GM19099 (cell line): ENCODE data around the gene BFSP1.
A peak's percentile ranks its signal among the peaks of the same experiment; 100 is the strongest.

Source experiments
- POLR2A ChIP-seq: IDR thresholded peaks from 3 replicates; pipeline ENCODE4 v1.6.1; 2011; ENCODE audit warnings: low read depth; ENCODE audit not compliant: insufficient read length; ENCODE audit errors: extremely low read depth

BFSP1 gene

DNA sequence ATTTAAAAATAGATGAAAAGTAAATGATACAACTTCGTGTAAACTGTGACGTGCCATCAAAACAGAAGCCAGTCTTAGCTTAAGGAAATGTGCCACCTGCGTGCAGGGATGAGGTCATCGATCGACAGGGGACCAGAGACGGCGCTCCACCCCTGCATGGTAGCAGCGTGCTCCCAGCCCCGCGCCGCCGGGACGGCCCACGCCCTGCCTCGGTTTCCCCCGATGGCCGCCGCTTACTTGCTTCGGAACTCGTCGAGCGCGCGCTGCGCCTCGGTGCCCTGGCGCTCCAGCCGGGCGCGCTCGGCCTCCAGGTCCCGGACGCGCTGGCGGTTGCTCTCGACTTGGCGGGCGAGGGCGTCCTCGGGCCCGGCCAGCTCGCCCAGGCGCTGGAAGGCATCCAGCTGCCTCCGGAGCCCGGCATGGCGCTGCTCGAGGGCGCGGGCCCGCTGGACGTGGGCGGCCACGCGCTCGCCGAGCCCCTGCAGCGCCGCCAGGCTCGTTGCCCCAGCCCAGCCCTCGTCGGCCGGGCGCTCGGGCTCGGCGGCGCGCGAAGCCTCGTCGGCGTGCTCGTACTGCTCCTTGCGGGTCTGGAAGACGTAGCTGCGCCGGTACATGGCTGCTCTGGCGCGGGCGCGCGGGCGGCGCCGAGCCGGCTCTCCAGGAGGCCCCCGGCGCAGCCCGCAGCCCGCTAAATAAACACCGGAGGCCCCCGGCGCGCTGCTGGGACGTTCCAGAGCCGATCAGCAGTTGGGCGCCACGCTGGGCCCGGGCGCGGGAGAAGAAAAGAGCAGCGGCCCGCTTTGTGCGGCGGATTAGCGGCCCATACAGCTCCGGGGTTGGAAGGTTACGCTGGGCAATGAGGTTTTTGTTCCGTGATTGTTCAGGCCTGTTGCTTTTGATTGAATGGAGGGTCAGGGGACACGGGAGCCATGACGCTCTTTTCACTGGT is at the start of gene BFSP1:
Gene BFSP1, minus strand, starts transcription at position 664 of the 949 bp plus-strand sequence. Its CDS starts 50 bp downstream, at position 614.
- no peak for TF ChIP-seq POLR2A

DNA sequence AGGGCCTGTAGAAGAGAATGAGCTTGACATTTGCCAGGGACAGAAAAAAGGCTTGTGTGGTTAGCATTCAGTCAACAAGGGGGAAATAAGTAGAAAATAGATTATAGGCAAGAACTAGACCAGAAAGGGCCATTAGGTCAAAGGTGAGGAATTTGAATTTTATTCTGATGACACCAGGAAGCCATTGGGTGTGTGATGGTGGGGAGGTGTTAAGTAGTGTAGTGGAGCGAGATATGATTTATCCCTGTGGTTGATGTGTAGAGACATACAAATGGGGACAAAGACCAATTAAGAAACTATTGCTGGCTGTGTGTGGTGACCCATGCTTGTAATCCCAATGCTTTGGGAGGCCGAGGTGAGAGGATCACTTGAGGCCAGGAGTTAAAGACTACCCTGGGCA is 49.7 kb upstream of the BFSP1 start:
- no peak for TF ChIP-seq POLR2A

DNA sequence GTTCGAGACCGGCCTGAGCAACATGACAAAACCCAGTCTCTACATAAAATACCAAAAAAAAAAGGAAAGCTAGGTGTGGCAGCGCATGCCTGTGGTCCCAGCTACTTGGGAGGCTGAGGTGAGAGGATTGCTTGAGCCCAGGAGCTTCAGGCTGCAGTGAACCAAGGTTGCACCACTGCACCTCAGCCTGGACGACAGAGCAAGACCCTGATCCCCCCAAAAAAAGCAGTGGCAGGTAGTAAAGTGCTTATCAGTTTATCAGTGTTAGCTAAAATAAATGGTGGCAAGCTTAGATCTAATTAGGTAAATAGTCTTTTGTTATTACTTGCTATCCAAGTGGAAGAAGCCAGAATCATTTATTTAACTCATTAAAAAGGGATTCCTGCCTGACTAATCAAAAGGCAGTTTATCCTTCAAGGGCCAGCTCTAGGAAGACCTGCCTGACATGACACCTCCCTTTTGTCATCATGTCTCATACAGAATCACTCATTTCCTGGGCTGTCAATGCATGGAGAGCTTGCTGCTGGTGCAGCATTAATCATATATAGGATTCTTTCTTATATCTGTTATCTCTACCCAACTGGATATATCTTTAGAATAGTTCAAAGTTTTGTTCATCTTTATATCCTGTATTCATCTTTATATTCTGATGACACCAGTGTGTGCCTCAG is 48.3 kb upstream of the BFSP1 start:
- TF ChIP-seq POLR2A = no peak

DNA sequence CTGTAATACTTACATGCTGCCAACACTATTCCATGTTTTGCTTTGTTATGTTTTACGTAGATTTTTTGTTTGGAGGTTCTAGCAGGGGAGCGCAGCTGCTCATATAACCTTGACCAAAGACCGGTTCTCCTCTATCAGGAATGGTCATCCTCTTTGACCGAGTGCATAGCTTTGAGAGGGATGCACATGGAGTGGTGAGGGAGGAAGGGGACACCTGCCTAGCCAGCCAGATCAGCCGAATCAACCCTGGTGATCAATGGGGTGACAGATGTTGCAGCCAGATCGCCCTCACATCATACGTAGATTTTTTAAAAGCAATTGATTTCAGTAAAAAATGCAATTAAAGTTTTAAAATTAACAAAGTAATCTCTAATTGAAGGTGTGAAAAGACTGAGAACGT is 45.0 kb upstream of the BFSP1 start:
- TF ChIP-seq POLR2A = no peak

DNA sequence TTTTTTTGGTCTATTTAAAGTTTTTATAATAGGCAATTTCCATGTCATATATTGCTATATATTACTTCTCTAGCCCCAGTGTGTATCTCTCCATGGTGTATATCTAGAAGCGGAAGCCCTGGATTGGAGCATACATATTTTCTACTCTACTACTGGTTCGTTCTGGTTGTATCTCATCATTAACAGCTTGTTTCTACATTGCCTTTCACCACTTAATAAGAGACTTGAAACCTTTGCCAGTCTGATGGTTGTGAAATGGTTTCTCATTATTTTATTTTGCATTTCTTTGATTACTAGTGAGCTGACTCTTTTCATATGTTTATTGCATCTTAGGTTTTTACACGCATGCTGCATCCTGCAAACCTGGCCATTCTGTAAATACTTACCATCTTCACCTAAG is 42.3 kb upstream of the BFSP1 start:
- no peak for TF ChIP-seq POLR2A

DNA sequence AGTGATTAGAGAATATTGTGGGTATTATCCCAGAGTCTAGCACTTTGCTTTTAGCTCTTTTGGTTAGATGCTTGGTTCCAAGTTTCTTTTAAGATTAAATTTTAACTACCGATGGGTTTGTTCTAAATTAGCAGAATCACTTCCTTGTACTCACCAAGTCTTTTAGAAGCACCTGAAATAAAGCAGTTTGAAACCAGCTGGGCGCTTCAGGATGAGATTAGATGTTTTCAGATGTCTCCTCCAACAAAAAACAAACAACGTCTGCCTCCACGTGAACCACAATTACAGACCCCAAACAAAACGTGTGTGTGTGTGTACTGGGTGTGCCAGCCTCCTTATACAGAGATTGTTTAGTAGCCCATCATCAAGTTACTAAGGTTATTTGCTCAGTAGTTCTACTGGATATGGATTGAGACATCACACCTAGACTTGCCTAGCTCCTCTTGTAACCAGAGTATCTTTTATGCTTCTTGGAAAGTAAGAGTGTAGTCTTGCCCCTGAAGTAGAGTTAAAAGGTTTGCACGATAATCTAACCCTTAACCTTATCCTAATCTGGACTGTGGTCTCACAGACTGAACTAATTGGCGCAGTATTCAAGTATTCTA is 41.0 kb upstream of the BFSP1 start:
- no peak for TF ChIP-seq POLR2A

DNA sequence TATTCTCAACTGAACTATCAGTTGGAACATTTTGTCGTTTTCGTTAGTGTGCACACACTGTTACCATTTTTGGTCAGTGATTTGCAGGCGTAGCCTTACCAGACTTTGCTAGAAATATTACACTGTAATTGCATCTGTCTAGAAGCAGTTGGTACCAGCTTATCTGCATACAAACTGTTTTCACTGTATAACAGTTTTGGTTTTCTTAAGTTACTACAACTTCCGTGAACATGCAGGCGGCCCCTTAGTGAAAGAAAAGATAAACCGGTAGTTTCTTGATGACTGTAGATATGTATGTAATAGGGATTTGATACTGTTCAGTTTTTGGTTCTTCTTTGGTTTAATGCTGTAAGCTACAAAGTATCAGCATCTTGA is 40.0 kb upstream of the BFSP1 start:
- no peak for TF ChIP-seq POLR2A

DNA sequence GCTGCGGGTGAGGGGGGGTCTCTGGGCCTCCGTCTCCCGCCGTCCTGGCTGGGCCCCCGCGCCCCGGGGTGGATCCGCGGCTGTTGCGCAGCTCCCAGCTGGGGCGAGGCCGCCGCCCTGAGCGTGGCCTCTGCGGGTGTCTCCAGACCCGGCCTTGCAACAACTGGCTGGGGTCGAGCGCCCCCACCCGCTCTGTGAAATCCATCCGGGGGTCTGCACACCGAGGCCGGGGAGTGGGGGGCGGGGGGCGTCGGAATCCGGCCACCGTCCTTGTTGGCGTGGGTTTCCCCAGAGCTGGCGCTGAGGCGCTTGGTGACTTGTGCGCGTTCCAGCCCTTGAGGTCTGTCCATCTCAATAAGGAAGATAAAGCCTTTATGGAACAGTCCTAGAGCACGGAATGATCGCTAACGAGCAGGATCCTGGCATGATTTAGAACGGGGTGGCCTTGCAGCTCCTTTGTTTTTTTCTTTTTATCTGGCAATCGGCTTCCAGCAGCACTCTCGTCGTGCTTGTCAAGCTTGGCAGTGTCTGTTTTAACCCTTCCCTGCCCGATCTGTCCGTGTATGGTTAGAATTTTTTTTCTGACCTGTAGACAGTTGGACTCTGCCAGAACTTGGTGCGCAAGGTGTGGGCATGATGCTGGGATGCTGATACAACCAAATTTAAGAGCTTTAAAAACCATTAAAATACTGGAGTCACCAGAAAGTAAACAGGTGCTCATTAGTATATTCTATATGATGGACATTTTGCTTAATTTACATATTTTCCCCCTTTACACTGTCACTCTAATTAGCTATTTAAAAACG is 39.4 kb upstream of the BFSP1 start:
- no peak for TF ChIP-seq POLR2A

DNA sequence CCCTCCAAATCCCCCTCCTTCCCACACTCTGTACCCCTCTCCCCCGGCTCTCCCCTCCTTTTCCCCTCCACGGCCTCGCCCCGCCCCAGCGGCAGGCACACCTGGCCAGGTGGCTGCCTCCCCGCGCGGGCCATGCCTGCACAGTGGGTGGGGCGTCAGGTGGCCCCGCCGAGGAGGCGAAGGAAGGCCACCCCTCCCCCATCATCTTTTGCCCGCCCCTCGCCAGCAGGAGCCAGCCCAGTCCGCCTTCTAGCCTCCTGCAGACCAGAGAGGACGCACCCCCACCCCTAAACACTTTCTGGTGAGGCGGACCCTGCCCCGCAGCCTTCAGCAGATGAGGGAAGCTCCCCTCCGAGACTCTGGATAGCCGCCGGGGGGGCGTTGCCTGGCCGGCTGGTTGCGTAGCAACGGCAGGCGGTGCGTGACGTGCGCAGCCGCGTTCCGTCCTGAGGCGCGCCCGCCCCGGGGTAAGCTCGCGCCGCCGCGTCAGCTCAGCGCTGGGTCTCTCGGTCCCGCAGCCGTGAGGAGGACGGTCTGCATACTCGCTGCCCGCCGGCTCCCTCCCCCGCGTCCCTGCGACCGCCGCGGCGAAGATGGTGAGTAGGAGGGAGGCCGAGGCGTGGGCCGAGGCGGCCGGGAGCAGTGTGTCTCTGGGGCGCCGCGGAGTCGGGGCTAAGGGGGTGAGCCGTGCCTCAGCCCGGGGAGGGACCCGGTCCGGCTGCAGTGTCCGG is 38.6 kb upstream of the BFSP1 start, which contains the start of gene DSTN:
Gene DSTN, plus strand, starts transcription at position 460 of the 731 bp plus-strand sequence. Its CDS starts 134 bp downstream, at position 594.
- TF ChIP-seq POLR2A = peak; percentile 64

DNA sequence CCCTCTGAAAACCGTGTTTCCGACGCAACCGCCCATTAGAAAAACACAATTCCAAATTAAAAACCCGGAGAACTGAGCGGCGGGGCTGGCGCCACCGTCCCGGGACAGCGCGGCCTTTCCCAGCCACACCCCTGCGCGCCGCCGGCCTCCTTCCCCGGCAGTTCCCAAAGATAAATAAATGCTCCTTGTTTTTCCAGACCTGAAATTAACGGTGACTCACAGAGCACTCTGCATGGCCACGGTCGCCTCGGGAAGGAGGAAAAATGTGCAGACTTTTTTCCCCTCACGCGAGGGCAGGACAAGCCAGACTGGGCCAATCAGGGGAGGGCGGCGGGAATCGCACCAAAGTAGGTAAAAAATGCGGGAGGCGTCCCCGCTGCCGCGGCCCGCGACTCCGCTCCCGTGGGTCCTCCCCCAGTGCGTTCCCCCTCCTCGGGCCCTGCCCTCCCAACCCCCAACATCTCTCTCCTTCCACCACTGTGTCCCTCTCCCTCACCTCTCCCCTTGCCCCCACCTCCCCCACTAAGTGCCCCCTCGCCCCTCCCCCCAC is 37.9 kb upstream of the BFSP1 start:
- TF ChIP-seq POLR2A = no peak

DNA sequence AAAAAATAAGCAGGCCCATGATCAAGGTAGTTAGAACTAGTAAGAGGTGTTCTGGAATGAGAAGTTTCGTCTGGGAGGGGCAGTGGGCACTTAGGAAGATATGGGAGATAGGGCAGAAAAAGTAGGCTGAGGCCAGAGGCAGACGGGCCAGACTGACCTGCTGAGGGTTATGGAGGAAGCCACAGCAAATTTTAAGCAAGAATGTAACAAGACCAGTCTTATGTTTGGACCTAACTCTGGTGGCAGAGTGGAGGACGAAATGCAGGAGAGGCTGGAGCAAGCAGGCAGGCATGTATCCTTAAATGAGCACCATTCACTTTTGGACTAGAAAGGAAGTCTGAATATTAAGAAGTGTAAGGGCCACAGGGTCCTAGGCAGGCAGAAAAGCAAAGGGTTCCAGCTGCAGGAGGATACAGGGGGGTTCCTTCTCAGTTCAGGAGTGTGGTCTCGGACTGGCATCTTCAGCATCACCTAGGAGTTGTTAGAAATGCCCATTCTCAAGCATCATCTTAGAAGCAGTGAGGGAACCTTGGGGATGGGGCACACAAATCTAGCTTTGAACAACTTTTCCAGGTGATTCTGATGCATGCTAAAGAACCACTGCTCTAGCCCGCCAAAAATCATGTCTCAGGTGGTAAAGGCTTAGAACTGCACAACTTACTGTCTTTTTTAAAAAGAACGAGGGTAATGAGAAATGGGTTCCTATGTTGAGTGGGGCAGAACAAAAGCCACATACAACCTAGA is 37.0 kb upstream of the BFSP1 start:
- TF ChIP-seq POLR2A = no peak

DNA sequence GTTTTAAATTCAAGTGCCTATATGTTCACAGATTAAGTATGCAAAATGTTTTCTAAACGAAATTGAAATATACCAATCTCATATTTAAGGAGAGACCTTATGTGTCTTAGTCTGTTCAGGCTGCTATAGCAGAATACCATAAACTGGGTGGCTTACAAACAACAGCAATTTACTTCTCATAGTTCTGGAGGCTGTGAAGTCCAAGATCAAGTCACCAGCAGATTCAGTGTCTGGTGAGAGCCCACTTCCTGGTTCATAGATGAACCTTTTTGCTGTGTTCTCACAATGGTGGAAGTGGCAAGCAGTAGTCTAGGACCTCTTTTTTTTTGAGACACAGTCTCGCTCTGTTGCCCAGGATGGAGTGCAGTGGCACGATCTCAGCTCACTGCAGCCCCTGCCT is 35.2 kb upstream of the BFSP1 start:
- no peak for TF ChIP-seq POLR2A

DNA sequence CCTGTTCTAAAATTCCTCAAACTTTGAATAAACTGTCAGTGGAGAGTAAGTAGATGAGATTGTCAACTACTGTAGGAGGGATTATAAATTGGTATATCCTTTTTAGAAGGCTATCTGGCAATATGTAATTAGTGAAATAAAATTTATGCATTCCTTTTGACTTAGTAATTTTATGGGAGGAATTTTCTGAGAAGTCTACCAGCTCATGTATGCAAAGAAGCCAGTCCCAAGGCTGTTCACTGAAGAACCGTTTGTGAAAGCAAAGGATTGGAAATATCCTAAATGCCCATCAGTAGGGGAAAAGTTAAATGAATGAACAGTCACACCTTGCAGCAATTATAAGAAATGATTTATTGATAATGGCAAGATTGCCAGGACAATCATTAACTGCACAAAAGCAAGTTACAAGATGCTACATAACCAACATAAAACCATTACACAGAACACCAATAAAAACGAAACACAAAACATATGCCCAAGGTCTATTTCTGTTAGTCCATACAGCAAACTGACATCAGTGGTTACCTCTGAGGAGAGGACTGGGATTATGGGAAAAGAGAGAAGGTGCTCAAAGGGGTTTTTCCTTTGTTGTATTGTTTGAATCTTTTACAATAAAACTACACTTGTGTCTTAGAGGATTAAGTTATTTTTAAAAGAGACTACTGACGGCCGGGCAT is 34.1 kb upstream of the BFSP1 start:
- TF ChIP-seq POLR2A = no peak

DNA sequence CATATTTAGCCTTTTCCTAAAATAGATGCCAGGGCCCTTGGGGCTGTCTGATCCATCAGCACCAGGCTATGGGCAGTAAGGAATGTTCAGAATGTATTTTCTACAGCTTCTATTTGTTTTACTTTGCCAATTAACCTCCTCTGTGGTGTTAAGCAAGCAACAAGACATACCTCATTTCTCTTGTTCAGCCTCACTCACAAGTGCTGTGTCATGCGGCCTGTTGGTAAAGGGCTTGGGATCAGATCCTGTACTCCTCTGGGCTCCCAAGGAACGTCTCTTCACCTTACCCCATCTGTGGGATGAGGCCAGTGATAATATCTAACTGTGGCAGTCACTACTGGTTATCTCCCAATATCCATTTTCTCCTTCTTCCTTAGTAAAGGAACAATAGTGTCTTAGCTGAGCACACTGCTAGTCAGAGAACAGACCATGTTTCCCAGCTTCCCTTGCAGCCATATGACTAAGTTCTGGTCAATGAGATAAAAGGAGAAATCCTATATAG is 31.7 kb upstream of the BFSP1 start:
- no peak for TF ChIP-seq POLR2A
